IPS-18c (cell line): ENCODE results near the gene CHMP6.
"Not testable (repeated sequence)": the region's sequence is repeated elsewhere in the genome, so short reads cannot be mapped to it uniquely, and the experiment has no call there.

ENCODE experiments used
- H3K4me3 ChIP-seq: 2 replicates; pipeline ENCODE4 v1.7.0; 2013; ENCODE audit warnings: low read depth, mild to moderate bottlenecking, low read length, moderate library complexity; ENCODE audit not compliant: insufficient read depth
- H3K9me3 ChIP-seq: one replicate; pipeline ENCODE4 v1.6.1; 2013; ENCODE audit warnings: mild to moderate bottlenecking, low read length, moderate library complexity; ENCODE audit not compliant: control insufficient read depth, insufficient read depth

CHMP6 gene

GRCh38 chr17:81030312-81030711 lies 38.7 kb downstream of the CHMP6 start:
- H3K9me3 ChIP-seq, H3K4me3 ChIP-seq: not testable (repeated sequence)

GRCh38 chr17:81030741-81031565 lies 39.3 kb downstream of the CHMP6 start:
- H3K4me3 ChIP-seq = no peak overlapping the region
- peaks cover 5% of the 10 kb centered on the region for H3K9me3 ChIP-seq

DNA sequence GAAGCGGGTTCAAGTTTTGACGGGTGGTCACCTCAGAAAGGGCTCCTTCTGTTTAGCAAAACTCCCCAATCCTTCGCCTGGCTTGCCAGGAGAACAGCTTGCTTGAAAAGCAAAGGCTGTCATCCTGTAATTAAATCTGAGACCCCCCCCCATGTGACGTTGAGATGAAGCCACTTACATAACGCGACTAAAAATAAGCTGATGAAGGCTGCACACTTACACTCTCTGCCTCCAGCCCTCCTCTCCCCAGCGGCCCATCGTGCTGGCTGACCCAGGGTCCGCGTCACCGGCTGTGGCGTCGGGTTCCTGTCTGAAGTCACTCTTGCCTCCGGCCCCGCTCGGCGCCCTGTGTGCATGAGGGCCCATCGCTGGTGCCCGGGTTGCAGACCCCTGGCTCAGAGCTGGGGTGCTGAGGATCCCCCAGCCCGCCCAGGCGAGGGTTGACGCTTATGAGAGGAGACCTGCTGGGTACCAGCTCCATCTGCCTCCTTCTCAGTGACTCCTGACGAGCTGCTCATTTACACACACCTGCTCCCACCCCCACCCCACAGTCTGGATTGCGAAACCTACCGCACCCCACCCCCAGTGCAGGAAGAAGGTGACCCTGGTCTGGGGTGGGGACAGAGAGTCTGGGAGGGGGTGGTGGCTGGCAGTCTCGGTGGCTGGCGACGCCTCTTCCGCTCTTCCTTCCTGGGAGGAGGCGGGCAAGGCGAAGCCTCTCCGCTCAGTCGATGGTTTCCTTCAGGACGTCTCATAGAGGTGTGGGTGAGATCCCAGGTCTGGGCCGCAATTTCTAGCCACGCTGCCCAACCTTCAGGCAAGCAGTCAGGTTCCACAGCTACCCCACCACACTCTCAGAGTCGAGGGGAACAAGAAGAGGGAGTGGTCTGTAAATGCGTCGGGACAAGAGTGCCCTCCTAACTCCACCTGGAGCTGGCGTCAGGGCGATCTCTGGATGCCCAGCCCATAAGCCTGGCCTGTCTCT lies 40.2 kb downstream of the CHMP6 start:
- Histone ChIP-seq H3K4me3 (no peak overlapping the region), H3K9me3 (peaks cover 5% of the 10 kb centered on the region)

GRCh38 chr17:81032641-81033480 lies 41.2 kb downstream of the CHMP6 start:
- Histone ChIP-seq H3K4me3 (no peak overlapping the region; the same call in 1 of the 2 replicates), H3K9me3 (peaks cover 2% of the 10 kb centered on the region)

DNA sequence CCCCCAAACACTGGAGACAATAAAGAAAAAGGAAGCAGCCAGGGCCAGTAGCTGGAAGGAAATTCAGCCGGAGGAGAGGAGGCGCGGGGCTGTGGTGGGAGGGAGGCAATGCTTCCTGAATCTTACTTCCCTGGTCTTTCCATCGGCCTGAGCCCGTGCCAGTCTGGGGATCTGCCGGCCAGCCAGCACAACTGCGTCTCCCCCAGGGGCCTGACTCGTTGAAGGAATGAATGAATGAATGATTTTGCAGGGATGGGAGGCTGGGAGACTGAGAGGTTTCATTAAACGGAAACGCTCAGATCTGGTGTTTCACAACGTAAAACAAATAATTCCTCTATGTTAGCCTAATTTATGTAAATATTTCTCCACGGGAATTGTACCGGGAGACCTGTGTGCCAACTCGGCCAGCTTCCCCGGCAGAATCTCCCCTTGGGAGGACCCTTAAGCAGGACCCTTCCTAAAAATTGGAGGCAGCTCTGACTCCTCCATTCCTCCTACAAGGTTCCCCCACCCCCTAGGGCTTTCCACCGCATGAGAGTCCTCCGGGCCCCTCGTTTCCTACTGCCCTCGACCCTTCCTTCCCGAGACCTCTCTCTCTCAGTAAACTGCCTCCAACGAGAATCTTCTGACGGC lies 42.0 kb downstream of the CHMP6 start:
- Histone ChIP-seq H3K4me3 (peak overlapping the region; percentile 73), H3K9me3 (peaks cover 2% of the 10 kb centered on the region)

- Histone ChIP-seq H3K4me3 (peak overlapping the region; percentile 73), H3K9me3 (peaks cover 2% of the 10 kb centered on the region)
Measured at GRCh38 chr17:81034168-81034777, 42.6 kb downstream of the CHMP6 start.

- peak within 1 kb of the TSS; percentile 73 for H3K4me3 ChIP-seq
- peaks cover 2% of the 10 kb centered on the region for H3K9me3 ChIP-seq
Measured at GRCh38 chr17:81034779-81035520, 43.3 kb downstream of the CHMP6 start, which contains the start of gene BAIAP2. TSS of gene BAIAP2 (plus strand) at chr17:81035151. CDS start at chr17:81035255, 104 bp downstream.

- peaks cover 5% of the 10 kb centered on the region for H3K9me3 ChIP-seq
- peak overlapping the region; percentile 67 for H3K4me3 ChIP-seq
Measured at GRCh38 chr17:81035521-81036196, 44.0 kb downstream of the CHMP6 start.

- Histone ChIP-seq H3K4me3 (peak overlapping the region; percentile 67; the same call in 1 of the 2 replicates), H3K9me3 (peaks cover 5% of the 10 kb centered on the region)
Measured at GRCh38 chr17:81036197-81036941, 44.7 kb downstream of the CHMP6 start.

DNA sequence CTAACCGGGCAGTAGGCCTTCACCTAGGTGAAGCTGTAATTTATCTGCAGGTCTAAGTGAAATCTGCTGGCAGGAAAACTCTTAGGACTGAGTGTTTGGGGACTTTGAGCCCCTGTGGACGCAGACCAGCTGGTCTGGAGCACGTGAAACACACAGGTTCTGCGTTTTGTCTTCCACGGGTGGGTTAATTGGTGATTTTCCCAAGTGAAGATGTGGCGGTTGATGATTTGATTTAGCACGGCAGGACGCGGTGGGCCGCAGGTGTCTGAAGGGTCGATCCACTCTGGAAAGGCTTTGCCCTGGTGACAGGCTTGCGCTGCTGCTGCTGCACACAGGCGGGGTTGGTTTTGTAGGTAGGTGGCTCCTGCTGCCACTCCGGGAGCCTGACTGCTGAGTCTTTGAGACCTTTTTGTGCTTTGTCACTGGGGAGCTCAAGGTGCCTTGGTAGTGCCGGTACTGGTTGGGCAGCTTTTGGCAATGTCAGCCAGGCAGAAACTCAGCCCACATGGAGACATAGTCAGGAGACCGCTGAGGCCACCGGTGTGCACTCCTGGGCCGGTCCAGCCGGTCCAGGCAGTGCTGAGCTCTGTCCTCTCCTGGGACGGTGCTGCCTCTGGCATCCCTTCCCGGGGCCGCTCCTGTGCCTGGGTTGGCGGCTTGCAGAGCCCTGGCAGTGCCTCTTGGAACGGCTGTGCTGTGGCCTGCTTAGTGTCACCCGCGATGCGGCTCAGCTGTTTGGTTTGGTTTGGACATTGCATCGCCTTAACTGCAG lies 45.6 kb downstream of the CHMP6 start:
- Histone ChIP-seq H3K9me3 (peaks cover 5% of the 10 kb centered on the region), H3K4me3 (no peak overlapping the region)

- Histone ChIP-seq H3K4me3 (no peak overlapping the region), H3K9me3 (peaks cover 5% of the 10 kb centered on the region)
Measured at GRCh38 chr17:81037798-81038733, 46.4 kb downstream of the CHMP6 start.

DNA sequence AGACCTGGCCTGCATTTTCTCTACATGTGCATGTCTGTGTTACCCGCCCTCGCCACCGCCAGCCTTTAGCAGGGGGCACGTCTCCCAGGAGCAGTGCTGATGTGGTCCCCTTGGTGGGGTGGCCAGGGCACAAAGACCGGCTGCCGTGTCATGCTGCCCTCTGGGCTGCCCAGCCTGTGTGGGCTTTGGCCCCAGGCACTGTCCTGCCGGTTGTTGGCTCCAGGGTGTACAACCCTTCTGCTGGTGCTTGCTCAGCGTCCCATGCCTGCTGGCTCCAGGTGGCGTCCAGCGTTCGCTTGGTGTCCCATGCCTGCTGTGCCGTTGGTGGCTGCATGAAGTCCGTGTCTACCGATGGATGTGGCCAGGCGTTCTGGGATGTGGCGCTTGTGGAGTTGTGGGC lies 47.5 kb downstream of the CHMP6 start:
- Histone ChIP-seq H3K4me3 (no peak overlapping the region), H3K9me3 (peaks cover 5% of the 10 kb centered on the region)
